SJCRH30 (cell line): Measurements from ENCODE around the gene BCAS3. TPM values are rescaled to one million over a fixed set of nuclear protein-coding genes. Genes with fewer than 3 reads are reported as not detected.
"Not testable (repeated sequence)": the region's sequence is repeated elsewhere in the genome, so short reads cannot be mapped to it uniquely, and the experiment has no call there.

Experiments
- DNase-seq, 2 experiments: peaks; one replicate each; pipeline ENCODE4 v3.0.0-alpha.2; 2015 to 2020
- H3K27ac ChIP-seq: fragments of 250-450 bp; sonication (Bioruptor Pico); 2 replicates; pipeline ENCODE4 v1.5.1; 2020; ENCODE audit warnings: mild to moderate bottlenecking, moderate library complexity
- H3K27me3 ChIP-seq: fragments of 250-450 bp; sonication (Bioruptor Pico); 2 replicates; pipeline ENCODE4 v1.5.1; 2020; ENCODE audit warnings: mild to moderate bottlenecking, moderate library complexity
- H3K36me3 ChIP-seq: fragments of 250-450 bp; sonication (Bioruptor Pico); 2 replicates; pipeline ENCODE4 v1.5.1; 2020; ENCODE audit warnings: mild to moderate bottlenecking, moderate library complexity
- H3K4me1 ChIP-seq: fragments of 250-450 bp; sonication (Bioruptor Pico); 2 replicates; pipeline ENCODE4 v1.5.1; 2020; ENCODE audit warnings: mild to moderate bottlenecking, moderate library complexity
- H3K4me3 ChIP-seq: fragments of 250-450 bp; sonication (Bioruptor Pico); 2 replicates; pipeline ENCODE4 v1.5.1; 2020; ENCODE audit warnings: mild to moderate bottlenecking, moderate library complexity
- H3K9me3 ChIP-seq: fragments of 250-450 bp; sonication (Bioruptor Pico); replicated peaks from 2 replicates; pipeline ENCODE4 v1.5.1; 2020; ENCODE audit warnings: mild to moderate bottlenecking, moderate library complexity
- total RNA-seq: library from RNA; depleted of rRNA; stranded (reverse); fragments of >200 nt; shearing (Covaris generic); gene quantifications from 2 replicates; pipeline ENCODE4 v1.2.3, GENCODE V29; 2014; rRNA removed

The BCAS3 gene
- total RNA-seq, 1 experiment from 2014 or later, result 11.6 TPM

GRCh38 chr17:61436995-61437704 lies 759.5 kb downstream of the BCAS3 start:
- H3K9me3 ChIP-seq, result 0 out of 2 replicates have a peak, but pooled peaks cover 5% of the 10 kb centered on the region
- no peaks in the 10 kb centered on the region for H3K36me3 ChIP-seq
- no peaks in the 10 kb centered on the region; the same call in 1 of the 2 replicates for H3K4me1 ChIP-seq
- no peak for DNase-seq
- no peak overlapping the region for H3K4me3 ChIP-seq
- no peak overlapping the region for H3K27ac ChIP-seq
- no peaks in the 10 kb centered on the region for H3K27me3 ChIP-seq

- 0 out of 2 replicates have a peak, but pooled peaks cover 5% of the 10 kb centered on the region for H3K9me3 ChIP-seq
- no peak overlapping the region for H3K4me3 ChIP-seq
- DNase-seq, result no peak
- no peaks in the 10 kb centered on the region for H3K36me3 ChIP-seq
- no peaks in the 10 kb centered on the region; the same call in 1 of the 2 replicates for H3K4me1 ChIP-seq
- H3K27ac ChIP-seq, result no peak overlapping the region
- no peaks in the 10 kb centered on the region for H3K27me3 ChIP-seq
These were observed 763.0 kb downstream of the BCAS3 start for GRCh38 chr17:61440697-61441096.

- DNase-seq, H3K36me3 ChIP-seq, H3K27ac ChIP-seq, H3K27me3 ChIP-seq, H3K9me3 ChIP-seq, H3K4me3 ChIP-seq, H3K4me1 ChIP-seq: not testable (repeated sequence)
These were observed 763.9 kb downstream of the BCAS3 start for GRCh38 chr17:61441507-61441906.

GRCh38 chr17:61442136-61442775 lies 764.6 kb downstream of the BCAS3 start:
- Histone ChIP-seq H3K36me3 (no peaks in the 10 kb centered on the region), H3K27ac (no peak overlapping the region), H3K9me3 (0 out of 2 replicates have a peak, but pooled peaks cover 5% of the 10 kb centered on the region), H3K4me1 (no peaks in the 10 kb centered on the region; the same call in 1 of the 2 replicates), H3K4me3 (no peak overlapping the region), H3K27me3 (no peaks in the 10 kb centered on the region)
- no peak for DNase-seq

Other genes starting within 250 kb of the BCAS3 start
- 21.4 and 23.7 TPM in 2 replicates for gene APPBP2, start 151.6 kb upstream of the BCAS3 start, total RNA-seq
- 10.8 TPM in 2 replicates for gene PPM1D, start 77.7 kb upstream of the BCAS3 start, total RNA-seq